Measurements from ENCODE around the gene ASIC2.

GRCh38 chr17:33082529-33083173 is 210.4 kb downstream of the ASIC2 start:
- TF ChIP-seq POLR2AphosphoS5 (IDR thresholded peaks at IDR 0.05; ENCODE audit: low read depth, low read length) (no peak), CTCF (IDR thresholded peaks at IDR 0.05) (no peak), SIN3A (IDR thresholded peaks at IDR 0.05; ENCODE audit: borderline replicate concordance, insufficient read depth, low read depth, low read length) (no peak)

Measured in Panc1 (cell line).